ENCODE results near the gene CIB1.
A peak's percentile ranks its signal among the peaks of the same experiment; 100 is the strongest.
"Not testable (repeated sequence)": the region's sequence is repeated elsewhere in the genome, so short reads cannot be mapped to it uniquely, and the experiment has no call there.

Gene CIB1

DNA sequence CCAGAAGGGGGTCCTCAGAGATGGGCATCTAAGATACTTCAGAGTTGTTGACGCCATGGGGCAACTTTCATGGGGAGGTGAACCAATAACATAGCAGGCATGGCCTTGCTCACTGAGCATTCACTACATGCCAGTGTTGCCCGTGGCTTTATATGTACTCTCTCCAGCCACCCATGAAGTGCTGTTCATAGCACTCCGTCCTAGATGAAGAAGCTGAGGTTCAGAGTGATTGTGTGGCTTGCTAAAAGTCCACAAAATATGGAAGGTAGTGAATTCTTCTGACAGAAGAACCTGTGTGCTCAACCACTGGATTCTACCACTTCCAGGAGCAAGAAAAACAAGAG lies 42.4 kb downstream of the CIB1 start:
- DNase-seq = no peak

DNA sequence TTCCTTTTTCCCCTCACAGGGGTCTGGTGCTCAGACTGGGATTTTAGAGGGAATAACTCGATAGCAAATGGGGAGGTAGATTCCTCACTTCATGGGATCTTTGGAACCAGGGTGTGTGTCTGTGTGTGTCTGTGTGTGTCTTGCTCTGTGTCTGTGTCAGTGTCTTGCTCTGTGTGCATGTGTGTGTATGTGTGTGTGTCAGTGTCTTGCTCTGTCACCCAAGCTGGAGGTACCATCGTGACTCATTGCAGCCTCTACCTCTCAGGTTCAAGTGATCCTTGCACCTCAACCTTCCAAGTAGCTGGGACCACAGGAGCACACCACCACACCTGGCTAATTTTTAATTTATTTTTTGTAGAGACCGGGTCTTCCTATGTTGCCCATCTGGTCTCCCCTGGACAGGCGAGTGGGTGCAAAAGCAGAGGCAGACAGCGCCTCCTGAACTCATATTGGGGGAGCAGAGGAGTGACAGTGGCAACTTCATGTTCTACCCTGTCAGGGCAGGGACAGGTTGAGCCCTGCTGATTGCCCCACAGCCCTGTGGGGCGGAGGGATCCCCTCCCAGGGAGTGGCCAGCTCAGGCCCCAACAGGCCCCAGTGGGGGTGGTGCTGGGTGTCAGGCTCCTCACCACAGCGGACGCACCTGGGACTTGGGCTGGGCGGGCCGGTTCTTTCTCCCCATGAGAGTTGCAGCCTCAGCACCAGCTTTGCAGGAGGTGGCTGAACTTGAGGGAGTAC lies 43.0 kb downstream of the CIB1 start:
- DNase-seq = no peak

DNA sequence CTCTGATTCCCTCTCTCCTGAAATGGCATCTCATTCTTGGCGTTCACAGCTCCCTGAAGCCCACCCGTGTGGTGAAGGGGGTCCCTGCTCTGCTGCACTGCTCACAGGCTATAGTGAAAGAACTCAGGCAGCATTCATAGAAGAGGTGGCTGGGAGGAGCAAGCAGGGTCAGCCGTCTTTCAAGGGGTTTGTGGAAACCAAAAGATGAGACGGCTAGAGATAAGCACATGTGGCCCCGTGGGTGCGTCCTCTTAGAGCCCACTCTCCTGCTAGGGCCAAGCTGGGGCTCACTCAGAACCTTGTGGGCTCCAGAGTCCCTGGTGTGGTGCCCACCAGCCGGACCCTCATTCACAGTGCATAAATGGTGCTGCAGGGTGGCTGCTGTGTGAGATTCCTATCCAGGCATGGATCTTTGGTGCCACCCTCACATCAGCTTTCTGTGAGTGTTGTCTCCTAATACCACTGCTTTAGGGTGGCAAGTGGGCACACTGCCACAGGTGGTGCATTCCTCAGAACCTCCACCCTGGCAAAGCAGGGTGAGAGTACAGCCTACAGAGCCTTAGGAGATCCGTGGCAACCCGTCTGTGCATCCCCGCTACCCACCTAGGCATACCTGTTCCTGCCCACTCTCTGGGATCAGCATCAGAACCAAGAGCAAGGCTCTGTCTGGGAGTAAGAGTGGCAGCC lies 43.8 kb downstream of the CIB1 start:
- DNase-seq = no peak

GRCh38 chr15:90188914-90189748 lies 44.6 kb downstream of the CIB1 start:
- no peak for DNase-seq

DNA sequence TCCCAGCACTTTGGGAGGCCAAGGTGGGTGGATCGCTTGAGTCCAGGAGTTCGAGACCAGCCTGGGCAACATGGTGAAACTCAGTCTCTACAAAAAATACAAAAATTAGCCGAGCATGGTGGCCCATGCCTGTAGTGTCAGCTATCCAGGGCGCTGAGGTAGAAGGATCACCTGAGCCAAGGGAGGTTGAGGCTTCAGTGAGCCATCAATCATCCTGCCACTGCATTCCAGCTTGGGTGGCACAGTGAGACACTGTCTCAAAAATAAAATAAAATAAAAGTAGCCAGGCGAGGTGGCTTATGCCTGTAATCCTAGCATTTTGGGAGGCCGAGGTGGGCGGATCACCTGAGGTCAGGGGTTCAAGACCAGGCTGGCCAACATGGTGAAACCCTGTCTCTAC lies 45.7 kb downstream of the CIB1 start:
- not testable (repeated sequence) for DNase-seq

GRCh38 chr15:90187257-90187868 lies 46.4 kb downstream of the CIB1 start:
- no peak for DNase-seq

DNA sequence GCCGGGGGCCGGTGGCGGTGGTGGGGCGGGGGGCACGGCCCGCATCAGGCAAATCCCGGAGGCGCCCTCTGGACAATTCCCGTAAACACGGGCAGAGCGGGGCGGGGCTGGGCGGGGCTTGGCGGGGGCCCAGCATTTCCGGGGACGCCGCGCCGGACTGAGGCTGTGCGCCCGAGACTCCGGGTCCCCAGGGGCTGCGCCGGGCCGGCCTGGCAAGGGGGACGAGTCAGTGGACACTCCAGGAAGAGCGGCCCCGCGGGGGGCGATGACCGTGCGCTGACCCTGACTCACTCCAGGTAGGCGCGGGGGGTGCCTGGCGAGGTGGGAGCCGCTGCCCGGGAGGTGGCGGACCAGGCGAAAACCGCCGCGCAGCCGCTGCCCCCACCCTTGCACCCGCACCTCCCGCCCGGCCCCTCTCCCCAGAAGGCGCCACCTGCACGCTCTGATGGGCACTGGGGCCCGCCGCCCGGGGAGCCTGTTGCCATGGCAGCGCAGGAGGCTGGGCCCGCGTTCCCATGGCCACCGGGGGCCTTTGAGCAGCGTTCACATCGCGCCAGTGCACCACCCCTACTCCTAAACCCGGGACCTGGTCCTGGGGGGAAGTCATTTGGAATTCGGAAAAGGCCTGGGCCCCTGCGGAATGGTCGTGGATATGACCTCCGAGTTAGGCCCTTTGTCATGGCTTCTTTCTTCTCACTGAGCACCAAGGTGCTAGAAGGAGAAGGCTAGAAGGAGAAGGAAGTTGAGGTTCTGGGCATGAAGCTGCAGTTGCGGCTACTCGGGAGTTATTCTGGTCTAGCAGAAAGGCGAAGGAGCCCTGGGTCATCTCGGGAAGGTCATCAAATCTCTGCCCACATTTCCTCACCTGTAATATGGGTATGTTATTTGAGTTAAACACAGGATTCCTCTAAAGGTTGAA lies 48.7 kb downstream of the CIB1 start:
- peak; percentile 42 for DNase-seq

- peak; percentile 22 for DNase-seq
Observed at GRCh38 chr15:90184119-90184785, 49.5 kb downstream of the CIB1 start.

DNA sequence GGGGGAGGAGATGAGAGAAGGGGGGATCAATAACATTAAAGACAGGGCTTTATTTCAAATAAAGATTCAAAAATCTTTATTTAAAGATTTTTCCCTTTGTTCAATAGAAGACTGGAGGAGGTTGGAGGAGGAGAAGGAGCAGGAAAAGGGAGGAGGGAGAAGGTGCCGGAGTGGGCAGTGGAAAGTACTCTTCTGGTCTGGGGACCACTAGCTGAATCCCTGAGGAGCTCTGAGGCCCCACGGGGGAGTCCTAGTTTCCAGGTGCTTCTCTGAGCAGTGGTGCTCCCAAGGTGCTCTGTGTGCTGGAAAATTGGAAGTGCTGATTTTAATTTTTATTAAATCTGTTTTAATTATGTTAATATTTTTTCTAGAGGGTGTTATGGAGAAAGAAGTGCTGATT lies 52.0 kb downstream of the CIB1 start:
- DNase-seq = no peak

Measured in stimulated activated CD4-positive, alpha-beta T cell treated with anti-CD3 and anti-CD28 coated beads, Interleukin-1b, Interleukin-23, amount 100 ng/mL, for 48 hours (primary cell).